IPS-20b (cell line): ENCODE data around the gene NDST1.

Source experiments
- H3K27ac ChIP-seq: one replicate; pipeline ENCODE4 v1.5.1; 2013; ENCODE audit warnings: low read length
- H3K27me3 ChIP-seq: 2 replicates; pipeline ENCODE4 v1.6.1; 2013; ENCODE audit warnings: mild to moderate bottlenecking, low read length, inconsistent platforms; ENCODE audit not compliant: insufficient read depth
- H3K36me3 ChIP-seq: 2 replicates; pipeline ENCODE4 v1.6.1; 2013; ENCODE audit warnings: low read depth, mild to moderate bottlenecking, inconsistent platforms, low read length, moderate library complexity; ENCODE audit not compliant: insufficient read depth
- H3K4me1 ChIP-seq: 2 replicates; pipeline ENCODE4 v1.6.1; 2013; ENCODE audit warnings: mild to moderate bottlenecking, control low read depth, inconsistent platforms, low read length, moderate library complexity; ENCODE audit not compliant: insufficient read depth
- H3K4me3 ChIP-seq: 2 replicates; pipeline ENCODE4 v1.5.1; 2013; ENCODE audit warnings: mild to moderate bottlenecking, low read length, inconsistent platforms
- H3K9ac ChIP-seq: 2 replicates; pipeline ENCODE4 v1.6.1; 2013; ENCODE audit warnings: low read depth, mild to moderate bottlenecking, inconsistent platforms, low read length, moderate library complexity
- H3K9me3 ChIP-seq: 2 replicates; pipeline ENCODE4 v1.6.1; 2013; ENCODE audit warnings: mild to moderate bottlenecking, low read depth, low read length, inconsistent platforms; ENCODE audit not compliant: insufficient read depth

The NDST1 gene

DNA sequence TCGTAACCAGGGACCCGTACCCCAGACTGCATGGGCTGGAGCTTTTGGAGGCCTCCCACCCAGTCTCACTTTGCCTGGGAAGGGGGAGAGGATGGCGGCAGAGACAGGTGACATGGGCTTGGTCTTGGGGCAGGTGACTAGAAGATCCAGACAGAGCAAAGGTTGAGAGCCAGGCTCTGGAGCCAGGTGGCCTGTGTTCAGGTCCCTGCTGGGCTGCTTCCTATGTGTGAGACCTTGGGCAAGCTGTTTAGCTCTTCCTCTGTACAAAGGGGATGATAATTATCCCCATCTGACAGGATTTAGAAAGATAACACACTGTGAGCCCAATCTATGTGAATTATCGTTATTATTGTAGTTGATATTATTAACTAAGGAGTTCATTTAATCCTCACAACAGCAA is 16.1 kb upstream of the NDST1 start:
- no peak overlapping the region for H3K27ac ChIP-seq
- no peak overlapping the region for H3K4me3 ChIP-seq

DNA sequence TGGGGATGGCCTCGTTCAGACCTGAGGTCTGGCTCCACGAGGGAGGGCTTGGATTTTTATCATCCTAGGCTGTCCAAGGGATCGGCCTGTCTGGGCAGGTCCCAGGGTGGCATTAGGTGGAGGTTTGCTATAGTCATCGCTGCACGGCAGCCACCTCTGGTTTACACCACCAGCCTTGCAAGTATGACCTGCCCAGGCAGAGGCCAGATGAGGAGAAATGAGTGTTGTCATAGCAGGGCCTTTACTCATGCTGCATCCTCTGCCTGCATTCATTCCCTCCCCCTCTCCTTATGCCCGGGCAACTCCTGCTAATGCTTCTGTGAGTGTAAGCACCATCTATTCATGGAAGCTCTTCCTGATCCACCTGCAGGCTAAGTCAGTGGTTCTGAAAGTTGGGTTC is 15.3 kb upstream of the NDST1 start:
- Histone ChIP-seq H3K36me3 (peaks cover 14% of the 10 kb centered on the region), H3K9ac (no peak overlapping the region), H3K4me3 (no peak overlapping the region), H3K27me3 (no peaks in the 10 kb centered on the region), H3K27ac (no peak overlapping the region), H3K9me3 (no peaks in the 10 kb centered on the region), H3K4me1 (peaks cover 55% of the 10 kb centered on the region)

More for the DNA sequence above, 16.1 kb upstream of the NDST1 start:
- Histone ChIP-seq H3K36me3 (peaks cover 14% of the 10 kb centered on the region), H3K9me3 (no peaks in the 10 kb centered on the region), H3K27me3 (no peaks in the 10 kb centered on the region), H3K4me1 (peaks cover 58% of the 10 kb centered on the region), H3K9ac (no peak overlapping the region)

DNA sequence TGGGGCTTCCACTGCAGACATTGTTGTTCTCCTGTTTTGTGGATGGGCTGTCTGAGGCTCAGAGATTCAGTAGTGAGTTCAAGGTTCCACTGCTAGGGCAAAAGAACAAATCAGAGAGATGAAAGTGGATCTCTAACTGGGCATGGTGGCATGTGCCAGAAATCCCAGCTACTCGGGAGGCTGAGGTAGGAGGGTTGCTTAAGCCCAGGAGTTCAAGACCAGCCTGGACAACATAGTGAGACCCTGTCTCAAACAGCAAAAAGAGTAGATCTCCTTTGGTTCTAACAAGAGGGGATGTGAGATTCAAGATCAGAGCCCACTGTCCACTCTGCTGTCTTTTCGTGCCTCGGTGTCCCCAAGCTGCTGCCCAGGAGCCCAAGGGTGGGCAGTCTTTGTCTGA is 11.8 kb upstream of the NDST1 start:
- Histone ChIP-seq H3K9ac (no peak overlapping the region), H3K9me3 (no peaks in the 10 kb centered on the region), H3K4me1 (peaks cover 43% of the 10 kb centered on the region), H3K27ac (no peak overlapping the region), H3K36me3 (peaks cover 6% of the 10 kb centered on the region), H3K4me3 (no peak overlapping the region), H3K27me3 (no peaks in the 10 kb centered on the region)

DNA sequence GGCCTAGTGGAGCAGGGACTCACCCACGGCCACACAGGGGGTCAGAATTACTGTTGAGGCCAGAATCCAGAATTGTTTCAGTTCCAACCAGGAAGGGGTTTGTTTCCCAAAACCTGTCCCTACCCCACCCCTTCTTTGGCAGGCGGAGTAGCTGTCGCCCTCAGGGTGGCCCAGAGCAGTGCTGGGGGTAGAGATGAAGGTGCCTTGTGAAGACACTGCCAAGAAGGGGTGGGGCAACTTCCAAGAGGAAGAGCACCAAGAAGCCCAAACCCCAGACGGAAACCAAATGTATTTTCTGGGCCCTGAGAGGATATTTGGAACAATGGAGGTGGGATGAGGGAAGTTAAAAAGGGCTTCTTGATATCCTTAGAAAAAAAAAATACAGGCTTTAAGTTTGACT is 11.4 kb upstream of the NDST1 start:
- no peak overlapping the region for H3K27ac ChIP-seq
- H3K27me3 ChIP-seq: no peaks in the 10 kb centered on the region
- no peaks in the 10 kb centered on the region for H3K9me3 ChIP-seq
- H3K9ac ChIP-seq: no peak overlapping the region
- H3K4me3 ChIP-seq: no peak overlapping the region
- H3K36me3 ChIP-seq: peaks cover 4% of the 10 kb centered on the region; the same call in 1 of the 2 replicates
- H3K4me1 ChIP-seq: peaks cover 39% of the 10 kb centered on the region

GRCh38 chr5:150497274-150497988 is 10.5 kb upstream of the NDST1 start:
- H3K9ac ChIP-seq: peak overlapping the region; percentile 63; the same call in 1 of the 2 replicates
- H3K27ac ChIP-seq: peak overlapping the region; percentile 13
- no peaks in the 10 kb centered on the region for H3K27me3 ChIP-seq
- peaks cover 31% of the 10 kb centered on the region for H3K4me1 ChIP-seq
- H3K9me3 ChIP-seq: no peaks in the 10 kb centered on the region
- H3K4me3 ChIP-seq: no peak overlapping the region
- H3K36me3 ChIP-seq: no peaks in the 10 kb centered on the region

- Histone ChIP-seq H3K4me3 (peak overlapping the region; percentile 12), H3K27me3 (no peaks in the 10 kb centered on the region), H3K9me3 (no peaks in the 10 kb centered on the region), H3K9ac (peak overlapping the region; percentile 63; the same call in 1 of the 2 replicates), H3K27ac (peak overlapping the region; percentile 13), H3K4me1 (peaks cover 26% of the 10 kb centered on the region), H3K36me3 (no peaks in the 10 kb centered on the region)
Measured at GRCh38 chr5:150497989-150498317, 10.0 kb upstream of the NDST1 start.

DNA sequence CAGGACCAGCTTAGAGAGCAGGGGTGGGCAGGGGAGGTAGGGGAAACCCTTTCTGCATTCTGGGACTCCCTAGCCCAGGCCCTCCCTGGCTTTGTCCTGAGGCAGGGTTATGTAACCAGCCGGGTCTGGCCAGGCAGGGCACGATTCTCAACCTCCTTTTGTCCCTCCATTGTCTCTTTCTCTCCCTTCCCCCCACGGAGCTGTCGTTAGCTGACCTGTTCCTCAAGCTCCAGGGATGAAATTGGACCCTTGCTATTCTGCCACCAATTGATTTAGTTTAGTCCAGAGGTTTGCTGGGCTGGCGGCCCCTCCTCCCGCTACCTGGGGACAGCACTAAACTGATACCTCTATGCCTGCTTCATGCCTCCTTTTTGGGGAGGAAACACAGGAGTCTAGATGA is 9.4 kb upstream of the NDST1 start:
- Histone ChIP-seq H3K36me3 (no peaks in the 10 kb centered on the region), H3K9me3 (no peaks in the 10 kb centered on the region), H3K4me3 (peak overlapping the region; percentile 25), H3K27ac (peak overlapping the region; percentile 13), H3K4me1 (peaks cover 26% of the 10 kb centered on the region), H3K27me3 (no peaks in the 10 kb centered on the region), H3K9ac (peak overlapping the region; percentile 63; the same call in 1 of the 2 replicates)

DNA sequence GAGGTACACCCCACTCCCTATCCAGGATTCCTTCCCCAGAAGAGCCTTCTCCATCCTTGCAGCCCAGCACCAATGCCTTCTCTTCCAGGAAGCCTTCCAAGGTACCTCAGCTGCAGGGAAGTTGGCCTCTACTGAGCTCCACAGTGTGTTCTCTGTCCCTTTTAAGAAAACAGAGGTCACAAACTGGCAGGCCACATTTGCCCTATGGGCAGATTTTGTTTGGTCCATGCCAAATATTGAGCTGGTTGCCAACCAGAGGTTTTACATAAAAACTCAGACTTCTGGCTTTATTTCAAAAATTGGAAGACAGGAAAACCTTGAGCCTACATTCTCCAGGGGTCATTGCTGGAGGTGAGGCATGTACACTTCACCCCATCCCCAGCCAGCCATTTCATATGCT is 9.0 kb upstream of the NDST1 start:
- Histone ChIP-seq H3K27ac (no peak overlapping the region), H3K9ac (peak overlapping the region; percentile 36; the same call in 1 of the 2 replicates), H3K4me1 (peaks cover 26% of the 10 kb centered on the region)

GRCh38 chr5:150499437-150499956 is 8.4 kb upstream of the NDST1 start:
- H3K27ac ChIP-seq: no peak overlapping the region
- no peaks in the 10 kb centered on the region for H3K27me3 ChIP-seq
- H3K4me1 ChIP-seq: peaks cover 26% of the 10 kb centered on the region
- no peaks in the 10 kb centered on the region for H3K9me3 ChIP-seq
- no peak overlapping the region for H3K9ac ChIP-seq
- no peak overlapping the region for H3K4me3 ChIP-seq
- H3K36me3 ChIP-seq: no peaks in the 10 kb centered on the region

More for the DNA sequence above, 9.0 kb upstream of the NDST1 start:
- H3K9me3 ChIP-seq: no peaks in the 10 kb centered on the region
- peak overlapping the region; percentile 25; the same call in 1 of the 2 replicates for H3K4me3 ChIP-seq
- H3K36me3 ChIP-seq: no peaks in the 10 kb centered on the region
- no peaks in the 10 kb centered on the region for H3K27me3 ChIP-seq

DNA sequence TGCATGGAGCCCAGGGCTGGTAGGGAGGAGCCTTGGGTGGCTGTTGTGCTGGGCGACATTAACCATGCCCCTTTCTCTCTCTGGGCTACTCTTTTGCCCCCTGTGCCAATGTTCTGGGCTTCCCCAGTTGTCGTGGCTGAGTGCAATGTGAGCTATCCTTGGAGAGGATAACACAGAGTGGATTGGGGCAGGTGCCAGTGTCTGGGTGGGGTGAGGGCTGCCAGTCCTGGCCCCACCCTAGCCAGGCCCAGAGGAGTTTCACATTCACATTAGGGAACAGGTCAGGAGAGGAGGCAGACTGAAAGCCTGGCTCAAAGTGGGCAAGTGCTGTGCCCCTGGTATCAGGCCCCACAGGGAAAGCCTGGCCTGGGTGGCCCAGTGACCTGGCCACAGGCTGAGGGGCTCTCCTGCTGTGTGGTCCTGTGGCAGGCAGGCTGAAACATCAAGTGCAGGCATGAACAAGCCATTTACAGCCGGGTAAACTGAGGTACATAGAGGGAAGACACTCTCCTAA is 7.5 kb upstream of the NDST1 start:
- Histone ChIP-seq H3K4me1 (peaks cover 26% of the 10 kb centered on the region), H3K9me3 (no peaks in the 10 kb centered on the region), H3K4me3 (no peak overlapping the region), H3K36me3 (no peaks in the 10 kb centered on the region), H3K27me3 (no peaks in the 10 kb centered on the region), H3K27ac (no peak overlapping the region), H3K9ac (no peak overlapping the region)

GRCh38 chr5:150500905-150501304 is 7.0 kb upstream of the NDST1 start:
- Histone ChIP-seq H3K9me3 (no peaks in the 10 kb centered on the region), H3K4me1 (peaks cover 26% of the 10 kb centered on the region), H3K36me3 (no peaks in the 10 kb centered on the region), H3K4me3 (no peak overlapping the region), H3K9ac (no peak overlapping the region), H3K27ac (no peak overlapping the region), H3K27me3 (no peaks in the 10 kb centered on the region)

DNA sequence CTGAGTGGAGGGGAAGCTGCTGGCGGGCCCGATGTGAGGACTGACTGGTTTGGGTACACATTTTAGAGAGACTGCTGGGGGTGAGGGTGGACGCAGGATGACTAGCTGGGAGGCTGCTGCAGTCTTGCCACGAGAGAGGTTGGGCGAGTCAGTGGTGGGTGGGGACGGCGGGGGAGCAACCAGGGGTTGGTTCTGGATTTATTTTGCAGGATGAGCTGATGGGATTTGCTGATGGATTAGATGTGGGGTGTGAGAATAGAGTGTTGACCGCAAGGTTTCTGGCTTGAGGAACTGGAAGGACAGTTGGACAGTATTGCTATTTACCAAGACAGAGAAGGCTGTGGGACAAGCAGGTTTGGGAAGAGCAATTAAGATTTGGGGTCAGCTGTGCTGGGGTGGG is 5.8 kb upstream of the NDST1 start:
- Histone ChIP-seq H3K4me1 (peaks cover 29% of the 10 kb centered on the region), H3K27ac (no peak overlapping the region)

More for the DNA sequence above, 5.8 kb upstream of the NDST1 start:
- no peaks in the 10 kb centered on the region for H3K27me3 ChIP-seq
- no peaks in the 10 kb centered on the region for H3K9me3 ChIP-seq
- no peak overlapping the region for H3K9ac ChIP-seq
- H3K36me3 ChIP-seq: no peaks in the 10 kb centered on the region
- H3K4me3 ChIP-seq: no peak overlapping the region
